Measurements from ENCODE around the gene TTBK2.

- TF ChIP-seq POLR2A (IDR thresholded peaks at IDR 0.05) (no peak), CTCF (IDR thresholded peaks at IDR 0.05 in 4 of 5, conservative IDR thresholded peaks at IDR 0.05 in 1 of 5) (no peak)
Measured at GRCh38 chr15:42692536-42692935, 228.0 kb downstream of the TTBK2 start.

Measured in gastrocnemius medialis (tissue), 4 donors.